Peyer's patch (tissue), 4 donors: Measurements from ENCODE around the gene SLC16A3. TPM values are rescaled to one million over a fixed set of nuclear protein-coding genes. Genes with fewer than 3 reads are reported as not detected.

Source experiments
- DNase-seq, 3 donors: peaks; one replicate each; pipeline ENCODE4 v3.0.0-alpha.2; 2017 to 2019
- H3K27ac ChIP-seq, 4 donors: fragments of 200-600 bp; sonication (generic); one replicate each; pipeline ENCODE4 v1.5.1; 2016 to 2019
- H3K27me3 ChIP-seq, 2 donors: fragments of 200-600 bp; sonication (generic); one replicate each; pipeline ENCODE4 v1.5.1; 2019
- H3K36me3 ChIP-seq, 3 donors: fragments of 200-600 bp; sonication (generic); one replicate each; pipeline ENCODE4 v1.5.1; 2016 to 2019
- H3K4me1 ChIP-seq, 4 donors: fragments of 200-600 bp; sonication (generic); one replicate each; pipeline ENCODE4 v1.5.1; 2016 to 2019
- H3K4me3 ChIP-seq, 4 donors: fragments of 200-600 bp; sonication (generic); 1 replicate in 3 of 4; 2 replicates in 1 of 4; pipeline ENCODE4 v1.5.1; 2016 to 2019; ENCODE audit warnings: mild to moderate bottlenecking in 1 of 4
- H3K9me3 ChIP-seq, 4 donors: fragments of 200-600 bp; sonication (generic); one replicate each; pipeline ENCODE4 v1.5.1; 2016 to 2019; ENCODE audit warnings: mild to moderate bottlenecking in 1 of 4
- CTCF ChIP-seq, 6 experiments: fragments of 450-650 bp in 4 of 6; fragments of 200-600 bp in 2 of 6; sonication (generic) in 1 of 6; IDR thresholded peaks; one replicate each; pipeline ENCODE4 v1.5.1; 2017 to 2019; ENCODE audit warnings: antibody characterized with exemption in 6 of 6, mild to moderate bottlenecking in 3 of 6, moderate library complexity in 1 of 6
- POLR2A ChIP-seq, 2 donors: fragments of 450-650 bp; IDR thresholded peaks; one replicate each; pipeline ENCODE4 v1.5.1; 2017; ENCODE audit warnings: antibody characterized with exemption in 2 of 2, mild to moderate bottlenecking in 2 of 2, moderate library complexity in 2 of 2
- total RNA-seq, 4 donors: library from RNA; depleted of rRNA; stranded (reverse); fragments of >200 nt; gene quantifications; one replicate each; pipeline ENCODE4 v1.1.0, GENCODE V29; 2016

Gene SLC16A3
- total RNA-seq, 4 donors from 2014 or later: 18.9 to 55.0 (median 35.3) TPM

- TF ChIP-seq POLR2A (IDR thresholded peaks at IDR 0.05) (no peak), CTCF (IDR thresholded peaks at IDR 0.05) (no peak)
- Histone ChIP-seq H3K27ac (peak overlapping the region; percentile 25 to 100 (median 63)), H3K27me3 (no peaks in the 10 kb centered on the region), H3K4me3 (peak overlapping the region in 1 of 4 donors; percentile 89), H3K4me1 (peaks cover 13 to 72% (median 38%) of the 10 kb centered on the region in 4 donors), H3K9me3 (no peaks in the 10 kb centered on the region), H3K36me3 (peaks cover 0 to 31% (median 0%) of the 10 kb centered on the region in 3 donors)
- no peak for DNase-seq
Observed at GRCh38 chr17:82270651-82271050, 41.8 kb downstream of the SLC16A3 start.

GRCh38 chr17:82271401-82271800, 42.6 kb downstream of the SLC16A3 start:
- Histone ChIP-seq H3K36me3 (peaks cover 0 to 24% (median 0%) of the 10 kb centered on the region in 3 donors), H3K4me1 (peaks cover 13 to 67% (median 37%) of the 10 kb centered on the region in 4 donors), H3K27ac (peak overlapping the region; percentile 99 to 100 (median 100)), H3K9me3 (no peaks in the 10 kb centered on the region), H3K27me3 (no peaks in the 10 kb centered on the region), H3K4me3 (peak overlapping the region in 2 of 4 donors; percentile 89 to 94)
- no peak for DNase-seq
- TF ChIP-seq POLR2A (IDR thresholded peaks at IDR 0.05): no peak
- TF ChIP-seq CTCF (IDR thresholded peaks at IDR 0.05): no peak

- Histone ChIP-seq H3K27me3 (no peaks in the 10 kb centered on the region), H3K27ac (peak overlapping the region; percentile 99 to 100 (median 100)), H3K4me1 (peaks cover 11 to 54% (median 33%) of the 10 kb centered on the region in 4 donors), H3K36me3 (peaks cover 0 to 23% (median 0%) of the 10 kb centered on the region in 3 donors), H3K9me3 (no peaks in the 10 kb centered on the region), H3K4me3 (peak overlapping the region; percentile 62 to 100 (median 92))
- DNase-seq: peak; percentile 50 to 80 (median 75)
- TF ChIP-seq POLR2A (IDR thresholded peaks at IDR 0.05): no peak
- TF ChIP-seq CTCF (IDR thresholded peaks at IDR 0.05): no peak
Observed at GRCh38 chr17:82272495-82273326, 43.9 kb downstream of the SLC16A3 start.

GRCh38 chr17:82273327-82274133, 44.7 kb downstream of the SLC16A3 start, which contains the start of gene CSNK1D:
Gene CSNK1D, minus strand, starts transcription at chr17:82273700. Its CDS starts 319 bp downstream, at chr17:82273381.
- peak within 1 kb of the TSS; percentile 99 to 100 (median 100) for H3K27ac ChIP-seq
- H3K4me1 ChIP-seq: peaks cover 3 to 46% (median 26%) of the 10 kb centered on the region in 4 donors
- no peaks in the 10 kb centered on the region for H3K27me3 ChIP-seq
- H3K36me3 ChIP-seq: peaks cover 0 to 23% (median 0%) of the 10 kb centered on the region in 3 donors
- TF ChIP-seq POLR2A (IDR thresholded peaks at IDR 0.05): peak; percentile 91 to 94
- no peak for TF ChIP-seq CTCF (IDR thresholded peaks at IDR 0.05)
- peak; percentile 96 to 98 (median 97) for DNase-seq
- no peaks in the 10 kb centered on the region for H3K9me3 ChIP-seq
- H3K4me3 ChIP-seq: peak within 1 kb of the TSS; percentile 62 to 100 (median 92)
